ENCODE measurements around the gene HNRNPF. TPM values are rescaled to one million over a fixed set of nuclear protein-coding genes. Genes with fewer than 3 reads are reported as not detected.

Gene HNRNPF
- total and polyA plus RNA-seq, 2 of the 4 experiments (the other 2 are of a cell fraction) = 169 to 207 TPM

DNA sequence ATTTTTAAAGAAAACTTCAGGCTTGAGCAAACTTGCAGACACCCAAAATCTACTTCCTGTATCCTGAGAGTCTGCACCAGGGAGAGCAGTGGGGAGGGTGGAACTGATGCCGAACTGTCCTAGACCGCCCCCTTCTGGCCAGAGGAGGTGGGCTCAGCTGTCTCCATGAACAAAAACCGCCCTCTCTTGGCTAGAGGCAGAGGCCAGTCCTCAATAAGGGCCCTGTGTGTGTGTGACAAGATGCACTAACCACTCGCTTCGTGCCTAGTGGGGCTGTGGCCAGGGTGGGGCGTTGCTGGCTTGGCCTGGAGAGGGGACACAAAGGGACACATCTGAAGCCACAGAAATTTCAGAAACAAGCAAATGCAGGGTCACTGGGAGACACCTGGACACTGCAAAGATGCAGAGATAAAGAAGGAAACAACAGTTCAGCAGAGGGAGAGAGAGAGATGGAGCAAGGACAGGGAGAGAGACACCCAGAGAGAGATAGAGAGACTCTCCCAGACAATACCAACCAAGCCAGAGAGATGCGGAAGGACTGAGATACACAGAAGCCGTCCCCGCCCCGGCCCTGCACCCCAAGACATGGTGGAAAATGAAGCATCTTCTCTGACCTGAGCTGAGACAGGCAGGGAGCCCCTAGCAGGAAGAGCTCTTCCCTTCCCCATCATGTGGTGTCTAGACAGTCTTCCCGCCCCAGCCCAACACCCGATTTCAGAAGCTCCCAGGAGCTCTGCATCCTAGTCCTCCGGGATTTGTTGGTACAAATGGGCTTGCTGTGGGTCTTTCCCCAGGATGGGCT lies 60.3 kb downstream of the HNRNPF start:
- H4K20me1 ChIP-seq (ENCODE audit: insufficient read depth, low read length) = no peaks in the 10 kb centered on the region
- 0% methylated on average over 5 of the region's 13 CpGs; no CpG with 5 or more reads in 1 of the 2 experiments for WGBS, 2 experiments (ENCODE audit: extremely low coverage in 2 of 2, insufficient read length in 1 of 2)
- H3K23ac ChIP-seq (ENCODE audit: low read depth, low read length) = no peak overlapping the region

More for the DNA sequence above, 60.3 kb downstream of the HNRNPF start:
- no peak overlapping the region for H4K5ac ChIP-seq (ENCODE audit: low read depth, low read length)
- peak overlapping the region; percentile 36 for H2AFZ ChIP-seq (replicated peaks; ENCODE audit: low read length, poor library complexity)
- no TSS peak for BruUV-seq (replicated peaks)
- no peak overlapping the region for H2BK15ac ChIP-seq (ENCODE audit: low read depth, low read length)
- POLR2A ChIA-PET (ENCODE audit: unreplicated experiment) = interaction anchor here (0.7 kb wide), 1 partner anchor 70 kb away, joined by 3 read pairs; no protein-coding TSS in a partner anchor
- H3K36me3 ChIP-seq (ENCODE audit: control insufficient read depth, insufficient read depth, low read length) = no peaks in the 10 kb centered on the region
- H2AK5ac ChIP-seq (ENCODE audit: low read depth, low read length) = no peak overlapping the region
- H2BK120ac ChIP-seq (ENCODE audit: low read depth, low read length) = no peak overlapping the region
- no peak overlapping the region for H2AK9ac ChIP-seq (replicated peaks; ENCODE audit: low read depth, low read length, poor library complexity)
- no peak overlapping the region for H2BK5ac ChIP-seq (ENCODE audit: low read depth, low read length, poor library complexity, severe bottlenecking)
- CTCF ChIA-PET = no interaction called here
- no peaks in the 10 kb centered on the region for H3K9me1 ChIP-seq (ENCODE audit: insufficient read depth, low read length)
- TF ChIP-seq, protein P1, sequence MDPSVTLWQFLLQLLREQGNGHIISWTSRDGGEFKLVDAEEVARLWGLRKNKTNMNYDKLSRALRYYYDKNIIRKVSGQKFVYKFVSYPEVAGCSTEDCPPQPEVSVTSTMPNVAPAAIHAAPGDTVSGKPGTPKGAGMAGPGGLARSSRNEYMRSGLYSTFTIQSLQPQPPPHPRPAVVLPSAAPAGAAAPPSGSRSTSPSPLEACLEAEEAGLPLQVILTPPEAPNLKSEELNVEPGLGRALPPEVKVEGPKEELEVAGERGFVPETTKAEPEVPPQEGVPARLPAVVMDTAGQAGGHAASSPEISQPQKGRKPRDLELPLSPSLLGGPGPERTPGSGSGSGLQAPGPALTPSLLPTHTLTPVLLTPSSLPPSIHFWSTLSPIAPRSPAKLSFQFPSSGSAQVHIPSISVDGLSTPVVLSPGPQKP (IDR thresholded peaks at IDR 0.05; ENCODE audit: borderline replicate concordance, low read depth, low read length) = no peak
- TF ChIP-seq, protein P2, sequence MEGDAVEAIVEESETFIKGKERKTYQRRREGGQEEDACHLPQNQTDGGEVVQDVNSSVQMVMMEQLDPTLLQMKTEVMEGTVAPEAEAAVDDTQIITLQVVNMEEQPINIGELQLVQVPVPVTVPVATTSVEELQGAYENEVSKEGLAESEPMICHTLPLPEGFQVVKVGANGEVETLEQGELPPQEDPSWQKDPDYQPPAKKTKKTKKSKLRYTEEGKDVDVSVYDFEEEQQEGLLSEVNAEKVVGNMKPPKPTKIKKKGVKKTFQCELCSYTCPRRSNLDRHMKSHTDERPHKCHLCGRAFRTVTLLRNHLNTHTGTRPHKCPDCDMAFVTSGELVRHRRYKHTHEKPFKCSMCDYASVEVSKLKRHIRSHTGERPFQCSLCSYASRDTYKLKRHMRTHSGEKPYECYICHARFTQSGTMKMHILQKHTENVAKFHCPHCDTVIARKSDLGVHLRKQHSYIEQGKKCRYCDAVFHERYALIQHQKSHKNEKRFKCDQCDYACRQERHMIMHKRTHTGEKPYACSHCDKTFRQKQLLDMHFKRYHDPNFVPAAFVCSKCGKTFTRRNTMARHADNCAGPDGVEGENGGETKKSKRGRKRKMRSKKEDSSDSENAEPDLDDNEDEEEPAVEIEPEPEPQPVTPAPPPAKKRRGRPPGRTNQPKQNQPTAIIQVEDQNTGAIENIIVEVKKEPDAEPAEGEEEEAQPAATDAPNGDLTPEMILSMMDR (conservative IDR thresholded peaks at IDR 0.05; ENCODE audit: low read depth, low read length) = peak; percentile 92
- TF ChIP-seq CHD1 (IDR thresholded peaks at IDR 0.05; ENCODE audit: low read depth, low read length) (no peak), SMC3 (IDR thresholded peaks at IDR 0.05; ENCODE audit: low read depth, low read length) (peak; percentile 79), MAZ (IDR thresholded peaks at IDR 0.05; ENCODE audit: borderline replicate concordance, low read depth, low read length) (peak; percentile 45; the same call in 1 of the 2 replicates), NFE2L2 (IDR thresholded peaks at IDR 0.05; ENCODE audit: low read depth, low read length) (no peak), RAD21 (IDR thresholded peaks at IDR 0.05; ENCODE audit: low read length) (peak; percentile 86)
- H3K27me3 ChIP-seq (ENCODE audit: control insufficient read depth, insufficient read depth, low read length) = peaks cover 16% of the 10 kb centered on the region; the same call in 1 of the 2 replicates
- no peak overlapping the region for H3K4me2 ChIP-seq (ENCODE audit: low read depth, low read length)
- no peak overlapping the region for H3K9ac ChIP-seq (ENCODE audit: low read depth, low read length)
- H3K56ac ChIP-seq (ENCODE audit: extremely low read depth, insufficient read depth, low read length) = no peak overlapping the region
- in situ Hi-C loops (cut with MboI; ENCODE audit: low sequenced_read_pairs) = no loop called here
- no peak overlapping the region for H2BK20ac ChIP-seq (ENCODE audit: low read depth, low read length)
- no peak overlapping the region for H3K4me3 ChIP-seq (ENCODE audit: insufficient read depth, low read depth, low read length)
- H3K9me3 ChIP-seq (ENCODE audit: control insufficient read depth, insufficient read depth, low read length) = no peaks in the 10 kb centered on the region
- intact Hi-C loops (cut with micrococcal nuclease) = loop anchor here (1.0 to 10.0 kb wide), 6 partner anchors 55 to 482 kb away; partner anchors contain the start of gene CSGALNACT2
- no peaks in the 10 kb centered on the region for H3K4me1 ChIP-seq (ENCODE audit: control insufficient read depth, insufficient read depth, low read length)
- dilution Hi-C loops (cut with HindIII; ENCODE audit: low sequenced_read_pairs, unreplicated experiment) = no loop called here
- H3K27ac ChIP-seq (ENCODE audit: insufficient read depth, low read length) = no peak overlapping the region
- no peak overlapping the region for H3K18ac ChIP-seq (ENCODE audit: low read depth, low read length)
- H3K79me1 ChIP-seq (ENCODE audit: low read depth in 1 of 2, low read length in 2 of 2) = no peaks in the 10 kb centered on the region
- ATAC-seq (ENCODE audit: low read depth) = peak; percentile 100
- H4K91ac ChIP-seq (ENCODE audit: insufficient read depth, low read depth, low read length) = no peak overlapping the region
- peak; percentile 68 for DNase-seq
- no peak overlapping the region for H3K14ac ChIP-seq (replicated peaks; ENCODE audit: low read depth, low read length)
- H3K4ac ChIP-seq (ENCODE audit: low read depth, low read length) = no peak overlapping the region
- H4K8ac ChIP-seq (ENCODE audit: low read depth in 2 of 2, low read length in 2 of 2) = no peak overlapping the region
